Trophoblast cell (in vitro differentiated cells and primary cell): ENCODE results near the gene MBNL2.

ENCODE experiments used
- DNase-seq, 2 donors: peaks; one replicate each; pipeline ENCODE4 v3.0.0-alpha.2; 2016
- H2AFZ ChIP-seq: 2 replicates; pipeline ENCODE4 v1.6.1; 2013; ENCODE audit warnings: low read length, moderate library complexity, mild to moderate bottlenecking; ENCODE audit not compliant: insufficient read depth, poor library complexity
- H2AK5ac ChIP-seq: 2 replicates; pipeline ENCODE4 v1.6.1; 2013; ENCODE audit warnings: mild to moderate bottlenecking, low read length
- H2BK120ac ChIP-seq: 2 replicates; pipeline ENCODE4 v1.6.1; 2013; ENCODE audit warnings: low read length, mild to moderate bottlenecking, moderate library complexity; ENCODE audit not compliant: insufficient read depth, poor library complexity
- H2BK12ac ChIP-seq: 2 replicates; pipeline ENCODE4 v1.6.1; 2013; ENCODE audit warnings: mild to moderate bottlenecking, low read length, moderate library complexity
- H2BK5ac ChIP-seq: 2 replicates; pipeline ENCODE4 v1.6.1; 2013; ENCODE audit warnings: low read length, low read depth, moderate library complexity, mild to moderate bottlenecking; ENCODE audit not compliant: poor library complexity
- H3K14ac ChIP-seq: 2 replicates; pipeline ENCODE4 v1.6.1; 2013; ENCODE audit warnings: mild to moderate bottlenecking, low read length
- H3K18ac ChIP-seq: 2 replicates; pipeline ENCODE4 v1.6.1; 2013; ENCODE audit warnings: mild to moderate bottlenecking, low read length
- H3K23ac ChIP-seq: 2 replicates; pipeline ENCODE4 v1.6.1; 2013; ENCODE audit warnings: low read length
- H3K27ac ChIP-seq: 2 replicates; pipeline ENCODE4 v1.5.1; 2013; ENCODE audit warnings: low read depth, mild to moderate bottlenecking, inconsistent platforms, low read length, moderate library complexity
- H3K27me3 ChIP-seq: 2 replicates; pipeline ENCODE4 v1.6.1; 2013; ENCODE audit warnings: inconsistent platforms, mild to moderate bottlenecking, low read length, moderate library complexity; ENCODE audit not compliant: insufficient read depth
- H3K36me3 ChIP-seq, 2 experiments: 1 replicate in 1 of 2; 2 replicates in 1 of 2; pipeline ENCODE4 v1.6.1; 2013; ENCODE audit warnings: low read length in 2 of 2, mild to moderate bottlenecking in 2 of 2, moderate library complexity in 1 of 2; ENCODE audit not compliant: insufficient read depth in 2 of 2, control insufficient read depth in 1 of 2
- H3K4ac ChIP-seq: 2 replicates; pipeline ENCODE4 v1.6.1; 2013; ENCODE audit warnings: low read depth, mild to moderate bottlenecking, low read length, moderate library complexity
- H3K4me1 ChIP-seq, 2 experiments: 1 replicate in 1 of 2; 2 replicates in 1 of 2; pipeline ENCODE4 v1.6.1; 2013; ENCODE audit warnings: low read length in 2 of 2, mild to moderate bottlenecking in 2 of 2, moderate library complexity in 1 of 2; ENCODE audit not compliant: insufficient read depth in 2 of 2, control insufficient read depth in 1 of 2
- H3K4me2 ChIP-seq: 2 replicates; pipeline ENCODE4 v1.6.1; 2013; ENCODE audit warnings: inconsistent platforms, mild to moderate bottlenecking, low read length, moderate library complexity
- H3K4me3 ChIP-seq: 2 replicates; pipeline ENCODE4 v1.5.1; 2013; ENCODE audit warnings: mild to moderate bottlenecking, low read depth, low read length, inconsistent platforms
- H3K79me1 ChIP-seq: one replicate; pipeline ENCODE4 v1.6.1; 2013; ENCODE audit warnings: low read length
- H3K79me2 ChIP-seq: 2 replicates; pipeline ENCODE4 v1.6.1; 2013; ENCODE audit warnings: low read length, mild to moderate bottlenecking; ENCODE audit not compliant: control insufficient read depth, insufficient read depth, poor library complexity
- H3K9ac ChIP-seq: 2 replicates; pipeline ENCODE4 v1.6.1; 2013; ENCODE audit warnings: mild to moderate bottlenecking, low read length
- H3K9me3 ChIP-seq: 2 replicates; pipeline ENCODE4 v1.6.1; 2013; ENCODE audit warnings: low read depth, mild to moderate bottlenecking, control low read depth, inconsistent platforms, low read length; ENCODE audit not compliant: insufficient read depth
- H4K12ac ChIP-seq: 2 replicates; pipeline ENCODE4 v1.6.1; 2013; ENCODE audit warnings: low read depth, mild to moderate bottlenecking, low read length, moderate library complexity
- H4K8ac ChIP-seq: 2 replicates; pipeline ENCODE4 v1.6.1; 2013; ENCODE audit warnings: low read depth, mild to moderate bottlenecking, low read length, moderate library complexity
- H4K91ac ChIP-seq: one replicate; pipeline ENCODE4 v1.6.1; 2013; ENCODE audit warnings: low read depth, mild to moderate bottlenecking, low read length, moderate library complexity
- WGBS: extraction: QIAGEN DNeasy Blood & Tissue Kit; methylation state at CpG from one replicate; pipeline ENCODE4 v1.1.7; 2013; ENCODE audit warnings: missing lambda C conversion rate; ENCODE audit not compliant: insufficient read length, insufficient coverage; ENCODE audit errors: extremely low coverage; 5-methylcytosine and 5-hydroxymethylcytosine counted together

Gene MBNL2

GRCh38 chr13:97371486-97372109 is 149.5 kb downstream of the MBNL2 start:
- H3K18ac ChIP-seq: no peak overlapping the region
- H4K8ac ChIP-seq: no peak overlapping the region
- no peak overlapping the region for H2BK5ac ChIP-seq
- no peak overlapping the region for H2AK5ac ChIP-seq
- no peak overlapping the region for H2AFZ ChIP-seq
- no peak overlapping the region for H4K12ac ChIP-seq
- no peak overlapping the region for H4K91ac ChIP-seq
- H2BK120ac ChIP-seq: no peak overlapping the region
- H3K14ac ChIP-seq: no peak overlapping the region
- no peaks in the 10 kb centered on the region for H3K4me1 ChIP-seq
- peaks cover 32 to 39% of the 10 kb centered on the region in 2 experiments for H3K36me3 ChIP-seq
- no peak overlapping the region for H2BK12ac ChIP-seq
- H3K27me3 ChIP-seq: no peaks in the 10 kb centered on the region
- DNase-seq: no peak
- no peaks in the 10 kb centered on the region for H3K79me2 ChIP-seq
- no peak overlapping the region for H3K23ac ChIP-seq
- no peaks in the 10 kb centered on the region for H3K79me1 ChIP-seq
- no peak overlapping the region for H3K4ac ChIP-seq
- H3K9me3 ChIP-seq: no peaks in the 10 kb centered on the region
- no peak overlapping the region for H3K4me3 ChIP-seq
- WGBS: no CpG with 5 or more reads among the region's 7 CpGs
- no peak overlapping the region for H3K4me2 ChIP-seq
- no peak overlapping the region for H3K9ac ChIP-seq
- no peak overlapping the region for H3K27ac ChIP-seq

GRCh38 chr13:97372936-97373335 is 150.8 kb downstream of the MBNL2 start:
- no peak overlapping the region for H4K8ac ChIP-seq
- no peak for DNase-seq
- no peak overlapping the region for H3K27ac ChIP-seq
- H3K14ac ChIP-seq: no peak overlapping the region
- H3K9me3 ChIP-seq: no peaks in the 10 kb centered on the region
- no peak overlapping the region for H3K4me3 ChIP-seq
- H3K4ac ChIP-seq: no peak overlapping the region
- H4K12ac ChIP-seq: no peak overlapping the region
- H3K27me3 ChIP-seq: no peaks in the 10 kb centered on the region
- no peak overlapping the region for H2BK12ac ChIP-seq
- H3K23ac ChIP-seq: no peak overlapping the region
- H3K4me1 ChIP-seq: no peaks in the 10 kb centered on the region
- H2AFZ ChIP-seq: no peak overlapping the region
- WGBS: no CpG with 5 or more reads among the region's 4 CpGs
- H4K91ac ChIP-seq: no peak overlapping the region
- no peak overlapping the region for H2AK5ac ChIP-seq
- no peaks in the 10 kb centered on the region for H3K79me1 ChIP-seq
- peaks cover 24 to 35% of the 10 kb centered on the region in 2 experiments for H3K36me3 ChIP-seq
- no peak overlapping the region for H2BK120ac ChIP-seq
- H3K4me2 ChIP-seq: no peak overlapping the region
- H3K9ac ChIP-seq: peak overlapping the region; percentile 3
- no peak overlapping the region for H3K18ac ChIP-seq
- no peak overlapping the region for H2BK5ac ChIP-seq
- no peaks in the 10 kb centered on the region for H3K79me2 ChIP-seq

DNA sequence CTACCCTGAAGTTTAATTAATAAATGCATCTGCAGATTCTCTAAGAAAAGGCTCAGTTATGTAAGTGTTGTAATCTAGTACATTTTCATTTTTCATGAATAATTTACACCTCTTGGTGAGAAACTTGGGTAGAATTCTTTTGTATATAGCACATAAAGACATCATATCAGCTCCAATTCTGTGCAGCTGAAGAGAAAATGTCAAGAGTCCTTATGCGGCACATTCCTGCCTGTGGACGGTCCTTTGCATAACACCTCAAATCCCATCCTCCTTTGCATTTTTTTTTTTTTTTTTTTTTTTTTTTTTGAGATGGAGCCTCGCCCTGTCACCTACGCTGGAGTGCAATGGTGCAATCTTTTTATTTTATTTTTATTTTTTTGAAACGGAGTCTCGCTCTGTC is 151.7 kb downstream of the MBNL2 start:
- Histone ChIP-seq H2AK5ac (no peak overlapping the region), H4K12ac (no peak overlapping the region)
- no CpG with 5 or more reads among the region's 6 CpGs for WGBS

GRCh38 chr13:97376981-97377380 is 154.8 kb downstream of the MBNL2 start:
- Histone ChIP-seq H3K79me2 (no peaks in the 10 kb centered on the region), H3K23ac (no peak overlapping the region), H3K9ac (no peak overlapping the region), H3K27me3 (no peaks in the 10 kb centered on the region), H3K14ac (no peak overlapping the region), H3K9me3 (no peaks in the 10 kb centered on the region), H2AFZ (no peak overlapping the region), H2BK120ac (no peak overlapping the region), H2AK5ac (no peak overlapping the region), H2BK12ac (no peak overlapping the region), H3K36me3 (peaks cover 15 to 34% of the 10 kb centered on the region in 2 experiments), H3K4me3 (no peak overlapping the region), H3K4me2 (no peak overlapping the region), H2BK5ac (no peak overlapping the region), H4K8ac (no peak overlapping the region), H3K27ac (no peak overlapping the region), H4K12ac (no peak overlapping the region), H4K91ac (no peak overlapping the region), H3K79me1 (no peaks in the 10 kb centered on the region), H3K4ac (no peak overlapping the region), H3K18ac (no peak overlapping the region), H3K4me1 (no peaks in the 10 kb centered on the region)
- WGBS: no CpG with 5 or more reads among the region's 6 CpGs
- peak in 1 of 2 donors; percentile 31 for DNase-seq

More for the DNA sequence above, 151.7 kb downstream of the MBNL2 start:
- Histone ChIP-seq H2BK5ac (no peak overlapping the region), H3K9me3 (no peaks in the 10 kb centered on the region), H3K4me2 (no peak overlapping the region), H3K79me1 (no peaks in the 10 kb centered on the region), H3K79me2 (no peaks in the 10 kb centered on the region), H3K4ac (no peak overlapping the region), H4K91ac (no peak overlapping the region), H3K4me1 (no peaks in the 10 kb centered on the region), H4K8ac (no peak overlapping the region), H3K27me3 (no peaks in the 10 kb centered on the region), H3K36me3 (peaks cover 24 to 32% of the 10 kb centered on the region in 2 experiments), H3K9ac (no peak overlapping the region), H3K23ac (no peak overlapping the region), H2BK120ac (no peak overlapping the region), H3K4me3 (no peak overlapping the region), H2AFZ (no peak overlapping the region), H3K18ac (no peak overlapping the region), H3K27ac (no peak overlapping the region), H3K14ac (no peak overlapping the region), H2BK12ac (no peak overlapping the region)
- no peak for DNase-seq
